ENCODE data around the gene ERC2. TPM values are rescaled to one million over a fixed set of nuclear protein-coding genes. Genes with fewer than 3 reads are reported as not detected.

The ERC2 gene
- total and polyA plus RNA-seq, 2 donors (not counting 1 experiment from before 2014, with no cell fraction given), result 0.14 to 0.17 TPM

DNA sequence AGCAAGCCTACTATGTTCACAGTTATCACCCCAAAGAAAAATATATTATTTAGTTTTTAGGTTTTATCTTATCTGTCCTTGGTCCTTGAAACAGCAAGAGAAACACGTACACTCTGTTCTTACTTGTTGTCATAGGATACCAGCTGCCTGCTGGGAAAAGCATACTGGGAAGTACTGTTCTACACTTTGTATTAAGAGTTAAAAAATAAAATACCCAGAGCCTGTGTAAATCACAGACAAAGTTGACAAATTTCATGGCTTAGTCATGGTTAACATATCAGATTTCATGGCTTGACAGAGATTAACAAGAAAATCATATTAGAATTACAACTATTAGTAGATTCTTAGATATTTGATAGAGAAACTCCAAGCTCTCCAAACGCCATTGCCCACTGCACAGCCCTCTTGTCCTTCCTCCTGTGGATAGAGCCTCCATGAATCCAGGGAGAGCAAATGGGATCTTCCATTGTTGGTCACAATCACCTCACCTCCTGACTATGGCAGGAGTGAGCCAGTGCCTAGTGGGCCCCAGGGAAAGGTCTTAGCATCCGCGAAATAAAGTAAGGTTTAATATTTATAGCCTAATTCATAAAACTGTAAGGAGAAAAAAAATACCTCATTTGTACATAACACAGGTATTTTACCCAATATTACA is 853.1 kb downstream of the ERC2 start:
- DNase-seq (ENCODE audit: low read depth in 2 of 2), result no peak
- Histone ChIP-seq H4K20me1 (ENCODE audit: control insufficient read depth, extremely low read depth, insufficient read depth, low read length) (no peaks in the 10 kb centered on the region), H3K27me3 (ENCODE audit: control insufficient read depth, insufficient read depth, low read length) (no peaks in the 10 kb centered on the region), H3K9me3 (ENCODE audit: control insufficient read depth, insufficient read depth, low read depth, low read length) (no peaks in the 10 kb centered on the region), H3K4me1 (ENCODE audit: control insufficient read depth, extremely low read depth, insufficient read depth, low read length) (no peaks in the 10 kb centered on the region), H3K4me2 (ENCODE audit: extremely low read depth, insufficient read depth, low read length) (no peak overlapping the region), H3K4me3 (replicated peaks in 1 of 4; ENCODE audit: control extremely low read depth in 1 of 4, insufficient read depth in 1 of 4, low read depth in 3 of 4, low read length in 4 of 4) (no peak overlapping the region), H3K27ac (ENCODE audit: insufficient read depth, low read length) (no peak overlapping the region), H3K9ac (ENCODE audit: insufficient read depth, low read length) (no peak overlapping the region), H3K36me3 (ENCODE audit: control insufficient read depth, insufficient read depth, low read length) (no peaks in the 10 kb centered on the region), H2AFZ (ENCODE audit: low read length) (no peak overlapping the region), H3K79me2 (ENCODE audit: control insufficient read depth, insufficient read depth, low read length) (no peaks in the 10 kb centered on the region)
- TF ChIP-seq EZH2 (IDR thresholded peaks at IDR 0.05; ENCODE audit: low read length, missing control alignments), result no peak
- TF ChIP-seq, protein P1, sequence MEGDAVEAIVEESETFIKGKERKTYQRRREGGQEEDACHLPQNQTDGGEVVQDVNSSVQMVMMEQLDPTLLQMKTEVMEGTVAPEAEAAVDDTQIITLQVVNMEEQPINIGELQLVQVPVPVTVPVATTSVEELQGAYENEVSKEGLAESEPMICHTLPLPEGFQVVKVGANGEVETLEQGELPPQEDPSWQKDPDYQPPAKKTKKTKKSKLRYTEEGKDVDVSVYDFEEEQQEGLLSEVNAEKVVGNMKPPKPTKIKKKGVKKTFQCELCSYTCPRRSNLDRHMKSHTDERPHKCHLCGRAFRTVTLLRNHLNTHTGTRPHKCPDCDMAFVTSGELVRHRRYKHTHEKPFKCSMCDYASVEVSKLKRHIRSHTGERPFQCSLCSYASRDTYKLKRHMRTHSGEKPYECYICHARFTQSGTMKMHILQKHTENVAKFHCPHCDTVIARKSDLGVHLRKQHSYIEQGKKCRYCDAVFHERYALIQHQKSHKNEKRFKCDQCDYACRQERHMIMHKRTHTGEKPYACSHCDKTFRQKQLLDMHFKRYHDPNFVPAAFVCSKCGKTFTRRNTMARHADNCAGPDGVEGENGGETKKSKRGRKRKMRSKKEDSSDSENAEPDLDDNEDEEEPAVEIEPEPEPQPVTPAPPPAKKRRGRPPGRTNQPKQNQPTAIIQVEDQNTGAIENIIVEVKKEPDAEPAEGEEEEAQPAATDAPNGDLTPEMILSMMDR (conservative IDR thresholded peaks at IDR 0.05 in 1 of 2, IDR thresholded peaks at IDR 0.05 in 1 of 2; ENCODE audit: low read depth in 1 of 2, low read length in 2 of 2), result no peak

DNA sequence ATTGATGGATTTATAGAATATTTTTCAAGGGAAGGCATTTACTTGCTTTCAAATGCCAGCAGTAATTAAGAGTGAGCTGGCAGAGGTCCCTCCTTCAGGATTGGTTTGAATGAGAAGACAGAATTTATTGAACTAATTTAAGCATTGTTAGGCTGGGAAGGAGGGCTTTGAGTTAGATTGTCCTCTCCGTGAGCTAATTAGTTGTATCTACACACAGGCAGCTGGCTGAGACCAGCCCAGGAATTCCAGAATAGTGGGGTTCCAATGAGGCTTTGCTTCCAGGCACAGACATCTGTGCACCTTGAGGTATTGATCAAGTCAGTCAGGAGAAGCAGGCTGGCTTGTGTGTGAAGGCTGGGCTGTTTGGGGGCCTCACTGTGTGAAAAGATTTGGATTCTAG is 857.1 kb downstream of the ERC2 start:
- no peak for DNase-seq (ENCODE audit: low read depth in 2 of 2)
- Histone ChIP-seq H3K4me2 (ENCODE audit: extremely low read depth, insufficient read depth, low read length) (no peak overlapping the region), H3K4me1 (ENCODE audit: control insufficient read depth, extremely low read depth, insufficient read depth, low read length) (no peaks in the 10 kb centered on the region), H3K79me2 (ENCODE audit: control insufficient read depth, insufficient read depth, low read length) (no peaks in the 10 kb centered on the region), H3K9me3 (ENCODE audit: control insufficient read depth, insufficient read depth, low read depth, low read length) (no peaks in the 10 kb centered on the region), H3K27me3 (ENCODE audit: control insufficient read depth, insufficient read depth, low read length) (no peaks in the 10 kb centered on the region), H3K36me3 (ENCODE audit: control insufficient read depth, insufficient read depth, low read length) (no peaks in the 10 kb centered on the region), H2AFZ (ENCODE audit: low read length) (no peak overlapping the region), H3K27ac (ENCODE audit: insufficient read depth, low read length) (no peak overlapping the region), H3K4me3 (replicated peaks in 1 of 4; ENCODE audit: control extremely low read depth in 1 of 4, insufficient read depth in 1 of 4, low read depth in 3 of 4, low read length in 4 of 4) (no peak overlapping the region), H3K9ac (ENCODE audit: insufficient read depth, low read length) (no peak overlapping the region), H4K20me1 (ENCODE audit: control insufficient read depth, extremely low read depth, insufficient read depth, low read length) (no peaks in the 10 kb centered on the region)
- TF ChIP-seq, protein P1 (conservative IDR thresholded peaks at IDR 0.05 in 1 of 2, IDR thresholded peaks at IDR 0.05 in 1 of 2; ENCODE audit: low read depth in 1 of 2, low read length in 2 of 2), result no peak
- no peak for TF ChIP-seq EZH2 (IDR thresholded peaks at IDR 0.05; ENCODE audit: low read length, missing control alignments)

DNA sequence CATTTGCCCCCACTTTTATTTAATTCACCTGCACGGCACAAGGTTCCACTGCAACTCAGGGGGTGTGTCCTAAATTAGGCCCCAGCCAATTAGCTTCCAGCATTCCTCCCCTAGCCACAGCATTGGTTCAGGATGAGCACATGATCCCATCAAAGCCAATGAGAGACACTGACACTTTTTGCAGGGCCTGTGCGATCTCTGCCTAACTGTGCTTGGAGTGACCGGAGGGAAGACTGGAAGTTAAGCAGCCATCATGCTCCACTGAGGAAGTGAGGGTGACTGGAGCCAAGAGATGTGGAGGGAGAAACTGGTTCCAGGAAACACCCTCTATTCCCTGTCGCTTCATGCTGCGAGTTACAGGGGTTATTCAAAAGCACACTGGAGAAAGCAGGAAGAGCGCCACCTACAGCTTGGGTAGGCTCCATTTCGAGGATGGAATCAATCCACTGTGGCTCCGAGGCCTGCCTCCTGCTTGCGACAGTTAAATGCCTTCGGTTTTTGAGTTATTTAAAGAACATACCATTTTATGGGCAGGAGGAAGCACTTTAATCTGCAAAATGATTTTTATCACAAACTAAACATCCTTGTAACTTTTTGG is 858.9 kb downstream of the ERC2 start:
- no peak for DNase-seq (ENCODE audit: low read depth in 2 of 2)
- Histone ChIP-seq H3K36me3 (ENCODE audit: control insufficient read depth, insufficient read depth, low read length) (no peaks in the 10 kb centered on the region), H3K9me3 (ENCODE audit: control insufficient read depth, insufficient read depth, low read depth, low read length) (no peaks in the 10 kb centered on the region)

More for the DNA sequence above, 858.9 kb downstream of the ERC2 start:
- TF ChIP-seq EZH2 (IDR thresholded peaks at IDR 0.05; ENCODE audit: low read length, missing control alignments), result no peak
- TF ChIP-seq, protein P1 (conservative IDR thresholded peaks at IDR 0.05 in 1 of 2, IDR thresholded peaks at IDR 0.05 in 1 of 2; ENCODE audit: low read depth in 1 of 2, low read length in 2 of 2), result no peak
- Histone ChIP-seq H3K4me1 (ENCODE audit: control insufficient read depth, extremely low read depth, insufficient read depth, low read length) (no peaks in the 10 kb centered on the region), H3K4me2 (ENCODE audit: extremely low read depth, insufficient read depth, low read length) (no peak overlapping the region), H3K9ac (ENCODE audit: insufficient read depth, low read length) (no peak overlapping the region), H3K27me3 (ENCODE audit: control insufficient read depth, insufficient read depth, low read length) (no peaks in the 10 kb centered on the region), H3K79me2 (ENCODE audit: control insufficient read depth, insufficient read depth, low read length) (no peaks in the 10 kb centered on the region), H3K27ac (ENCODE audit: insufficient read depth, low read length) (no peak overlapping the region), H4K20me1 (ENCODE audit: control insufficient read depth, extremely low read depth, insufficient read depth, low read length) (no peaks in the 10 kb centered on the region), H2AFZ (ENCODE audit: low read length) (no peak overlapping the region), H3K4me3 (replicated peaks in 1 of 4; ENCODE audit: control extremely low read depth in 1 of 4, insufficient read depth in 1 of 4, low read depth in 3 of 4, low read length in 4 of 4) (no peak overlapping the region)

Measured in fibroblast of lung (primary cell).